Measurements from ENCODE around the gene MSN.
"Not testable (repeated sequence)": the region's sequence is repeated elsewhere in the genome, so short reads cannot be mapped to it uniquely, and the experiment has no call there.

MSN gene

DNA sequence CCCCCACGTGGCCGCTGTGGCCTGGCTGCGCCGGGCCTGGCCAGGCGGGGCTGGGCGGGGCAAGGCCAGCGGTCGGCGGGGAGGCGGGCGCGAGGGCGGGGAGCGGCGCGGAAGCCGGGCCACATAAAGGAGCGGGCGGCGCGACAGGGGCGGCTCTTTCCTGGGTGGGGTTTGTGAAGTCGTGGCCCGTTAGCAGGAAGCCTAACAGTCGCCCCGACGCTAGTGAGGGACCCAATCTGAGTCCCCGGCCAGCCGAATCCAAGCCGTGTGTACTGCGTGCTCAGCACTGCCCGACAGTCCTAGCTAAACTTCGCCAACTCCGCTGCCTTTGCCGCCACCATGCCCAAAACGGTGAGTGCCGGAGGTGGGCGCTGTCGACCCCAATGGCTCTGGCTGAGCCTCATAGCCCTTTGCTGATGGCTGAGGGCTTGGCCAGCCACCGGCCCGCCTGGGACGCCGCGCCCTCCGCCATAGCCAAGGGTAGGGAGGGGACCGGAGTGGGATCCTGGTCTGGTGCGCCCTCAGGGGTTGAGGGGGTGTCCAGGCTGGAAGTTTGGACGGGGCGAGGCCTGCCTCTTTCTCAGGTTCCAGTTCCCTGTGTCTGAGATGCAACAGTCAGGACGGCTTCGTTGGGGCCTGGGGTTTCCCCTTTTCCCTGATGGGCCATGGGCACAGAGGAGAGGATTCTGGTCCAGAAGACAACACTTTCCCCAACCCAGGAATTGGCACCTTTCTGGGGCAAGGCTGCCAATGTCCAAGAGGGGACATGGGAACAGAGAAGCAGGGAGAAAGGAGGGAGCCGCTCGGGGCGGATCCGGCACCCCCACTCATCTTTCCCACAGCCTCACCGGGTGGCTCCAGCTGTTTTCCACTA lies at the start of gene MSN:
MSN (plus strand) TSS at position 152 of the 874 bp plus-strand sequence; CDS start at position 340, 188 bp downstream.
- DNase-seq (ENCODE audit: low read depth in 2 of 2): peak; percentile 64 to 66

- DNase-seq (ENCODE audit: low read depth in 2 of 2): not testable (repeated sequence)
These were observed 47.3 kb upstream of the MSN start for GRCh38 chrX:65620096-65620705.

- no peak for DNase-seq (ENCODE audit: low read depth in 2 of 2)
These were observed 36.7 kb upstream of the MSN start for GRCh38 chrX:65630771-65631170.

GRCh38 chrX:65633826-65634225 lies 33.6 kb upstream of the MSN start:
- DNase-seq (ENCODE audit: low read depth in 2 of 2): no peak

- DNase-seq (ENCODE audit: low read depth in 2 of 2): no peak
These were observed 32.7 kb upstream of the MSN start for GRCh38 chrX:65634732-65635131.

DNA sequence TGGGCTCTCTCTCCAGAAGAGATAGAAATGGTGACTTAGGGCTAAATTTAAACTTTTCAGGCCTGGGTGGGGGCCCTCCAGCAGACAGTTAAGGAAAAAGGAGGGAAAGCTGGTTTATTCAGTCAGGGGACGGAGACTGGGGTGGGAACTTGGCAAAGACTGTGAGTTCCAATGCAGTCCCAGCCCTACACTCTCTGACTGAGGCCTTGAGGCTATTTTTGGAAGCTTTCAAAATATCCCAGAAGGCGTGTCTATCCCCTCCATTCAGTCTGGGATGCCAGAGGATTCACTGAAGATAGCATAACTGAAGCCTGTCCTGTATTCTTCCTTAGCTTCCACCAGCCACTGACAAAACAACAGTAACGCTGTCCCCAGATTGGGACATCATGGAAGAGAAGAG lies 32.1 kb upstream of the MSN start:
- no peak for DNase-seq (ENCODE audit: low read depth in 2 of 2)

DNA sequence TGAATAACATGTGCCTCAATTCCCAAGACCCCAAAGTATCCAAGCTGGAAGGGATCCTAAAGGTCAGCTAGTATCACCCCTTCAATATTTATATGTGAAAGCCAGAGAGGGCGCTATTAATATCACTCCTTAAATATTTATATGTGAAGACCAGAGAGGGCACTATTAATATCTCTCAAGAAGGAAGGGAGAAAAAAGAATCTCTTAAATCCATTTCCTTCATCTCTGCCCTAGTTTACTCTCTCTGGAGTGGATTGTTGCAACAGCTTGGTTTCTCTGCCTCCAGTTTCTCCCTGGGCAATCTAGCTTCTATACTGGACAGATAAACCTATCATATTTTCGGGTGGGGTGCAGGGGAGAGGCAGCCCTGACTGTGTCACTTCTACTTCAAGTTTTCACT lies 31.6 kb upstream of the MSN start:
- DNase-seq (ENCODE audit: low read depth in 2 of 2): no peak

DNA sequence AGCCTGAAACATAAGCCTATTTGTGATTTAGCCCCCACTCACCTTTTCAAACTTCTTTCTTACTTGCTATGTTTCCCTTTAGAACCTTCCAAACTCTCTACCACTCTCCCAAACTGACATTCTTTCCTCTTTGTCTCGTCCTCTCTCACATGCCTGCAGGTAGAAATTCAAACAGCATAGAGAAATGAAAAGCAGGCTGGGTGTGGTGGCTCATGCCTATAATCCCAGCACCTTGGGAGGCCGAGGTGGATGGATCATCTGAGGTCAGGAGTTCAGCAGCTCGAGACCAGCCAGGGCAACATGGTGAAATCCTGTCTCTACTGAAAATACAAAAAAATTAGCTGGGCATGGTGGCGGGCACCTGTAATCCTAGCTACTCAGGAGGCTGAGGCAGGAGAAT lies 31.2 kb upstream of the MSN start:
- DNase-seq (ENCODE audit: low read depth in 2 of 2): not testable (repeated sequence)

DNA sequence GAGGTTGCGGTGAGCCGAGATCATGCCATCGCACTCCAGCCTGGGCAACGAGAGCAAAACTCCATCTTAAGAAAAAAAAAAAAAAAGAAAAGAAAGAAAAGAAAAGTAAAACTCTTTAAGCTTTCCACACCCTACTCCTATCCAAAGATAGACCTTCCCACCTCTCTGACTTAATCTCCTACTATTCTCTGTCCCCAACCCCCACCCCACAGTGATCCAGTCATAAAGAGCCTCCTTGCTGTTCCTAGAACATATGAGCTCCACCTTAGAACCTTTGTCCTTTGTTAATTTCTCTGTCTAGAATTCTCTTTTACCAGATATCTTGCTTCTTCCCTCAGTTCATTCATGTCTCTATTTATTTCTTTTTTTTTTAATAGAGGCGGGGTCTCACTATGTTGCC lies 30.1 kb upstream of the MSN start:
- no peak for DNase-seq (ENCODE audit: low read depth in 2 of 2)

DNA sequence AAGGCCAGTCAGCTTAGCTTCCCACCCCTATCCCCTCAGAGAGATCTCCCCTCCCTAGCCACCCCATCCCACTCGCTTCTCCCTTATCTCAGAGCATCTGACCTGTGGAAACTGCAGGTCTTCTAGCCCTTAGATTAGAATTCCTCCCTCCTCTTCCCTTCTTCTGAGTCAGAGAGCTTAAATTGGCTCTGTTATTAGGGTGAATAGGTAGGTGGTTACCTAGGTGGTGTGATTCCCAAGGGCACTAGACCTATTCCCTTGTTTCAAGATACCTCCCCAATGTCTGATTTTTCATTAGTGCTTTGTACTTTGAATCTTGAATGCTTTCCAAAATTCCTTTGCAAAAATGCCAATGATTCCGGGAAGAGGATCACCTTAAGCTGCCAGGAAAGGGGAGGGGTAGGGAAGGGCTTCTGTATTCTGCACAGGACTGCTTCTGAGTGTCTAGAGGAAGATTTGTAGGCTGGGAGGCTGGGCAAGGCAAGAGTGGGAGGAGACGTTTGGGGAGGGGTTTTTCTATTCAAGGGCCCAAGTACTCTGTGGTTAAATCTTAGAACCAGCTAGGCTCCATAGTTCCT lies 24.5 kb upstream of the MSN start:
- no peak for DNase-seq (ENCODE audit: low read depth in 2 of 2)

DNA sequence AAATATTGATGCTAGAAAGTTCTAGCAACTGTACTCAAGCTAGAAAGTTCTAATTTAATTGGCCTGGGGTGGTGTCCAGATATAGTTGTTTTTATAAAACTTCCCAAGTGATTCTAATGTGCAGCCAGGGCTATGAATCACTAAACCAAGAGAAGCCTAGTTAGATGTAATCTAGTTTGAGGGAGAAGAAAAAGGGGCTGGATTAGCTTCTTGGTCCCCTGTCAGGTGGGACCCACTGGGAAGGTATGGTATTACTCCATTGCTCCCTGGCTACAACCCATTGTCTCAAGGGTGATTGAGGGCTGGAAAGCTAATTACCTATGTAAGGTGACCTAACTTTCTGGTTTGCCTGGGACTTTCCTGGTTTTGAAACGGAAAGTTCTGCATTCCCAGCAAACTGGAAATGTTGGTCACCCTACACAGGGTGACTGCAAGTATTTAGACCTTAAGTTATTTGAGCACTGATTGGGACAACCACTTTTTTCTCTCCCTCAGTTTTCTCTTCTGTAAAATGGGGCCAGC lies 23.9 kb upstream of the MSN start:
- no peak for DNase-seq (ENCODE audit: low read depth in 2 of 2)

GRCh38 chrX:65644621-65645289 lies 22.7 kb upstream of the MSN start:
- no peak for DNase-seq (ENCODE audit: low read depth in 2 of 2)

- no peak for DNase-seq (ENCODE audit: low read depth in 2 of 2)
These were observed 19.7 kb upstream of the MSN start for GRCh38 chrX:65647801-65648200.

DNA sequence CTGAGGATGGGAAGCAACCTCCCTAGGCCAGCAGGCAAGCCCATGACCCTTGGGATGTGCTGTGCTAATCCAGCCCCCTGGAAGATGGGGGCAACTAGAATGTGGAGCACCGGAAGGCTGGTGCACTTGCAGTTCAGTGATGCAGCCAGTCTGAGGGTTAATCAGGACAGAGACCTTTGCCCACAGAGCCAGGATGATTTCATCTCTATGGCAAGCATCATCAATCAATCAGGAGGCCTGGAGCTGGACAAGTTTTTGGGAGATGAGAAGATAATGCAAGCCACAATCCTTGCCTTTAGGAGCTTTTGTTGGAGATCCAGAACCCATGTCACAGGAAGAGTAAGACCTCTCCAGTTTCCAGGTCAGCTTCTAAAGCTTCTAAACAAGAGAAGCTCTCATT lies 15.4 kb upstream of the MSN start:
- DNase-seq (ENCODE audit: low read depth in 2 of 2): no peak

- not testable (repeated sequence) for DNase-seq (ENCODE audit: low read depth in 2 of 2)
These were observed 10.4 kb upstream of the MSN start for GRCh38 chrX:65657009-65657441.

DNA sequence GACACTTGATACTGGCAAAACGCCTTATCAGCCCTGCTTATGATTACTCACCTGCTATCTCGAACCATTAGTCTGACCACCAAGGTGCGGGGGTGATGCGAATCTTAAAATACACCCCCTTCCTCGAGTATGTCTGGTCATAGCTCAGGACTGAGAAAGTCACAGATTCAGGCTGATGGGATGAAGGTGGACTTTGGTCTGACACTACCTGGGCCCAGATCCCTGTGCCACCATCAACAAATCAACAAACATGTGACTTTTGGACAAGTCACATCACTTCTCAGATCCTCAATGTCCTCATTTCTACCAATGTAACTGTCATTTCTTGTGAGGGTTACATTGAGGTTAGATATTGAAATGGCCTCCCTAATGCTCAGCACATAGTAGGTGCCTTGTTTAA lies 9.8 kb upstream of the MSN start:
- no peak for DNase-seq (ENCODE audit: low read depth in 2 of 2)

- DNase-seq (ENCODE audit: low read depth in 2 of 2): no peak
These were observed 9.2 kb upstream of the MSN start for GRCh38 chrX:65658229-65658628.

DNA sequence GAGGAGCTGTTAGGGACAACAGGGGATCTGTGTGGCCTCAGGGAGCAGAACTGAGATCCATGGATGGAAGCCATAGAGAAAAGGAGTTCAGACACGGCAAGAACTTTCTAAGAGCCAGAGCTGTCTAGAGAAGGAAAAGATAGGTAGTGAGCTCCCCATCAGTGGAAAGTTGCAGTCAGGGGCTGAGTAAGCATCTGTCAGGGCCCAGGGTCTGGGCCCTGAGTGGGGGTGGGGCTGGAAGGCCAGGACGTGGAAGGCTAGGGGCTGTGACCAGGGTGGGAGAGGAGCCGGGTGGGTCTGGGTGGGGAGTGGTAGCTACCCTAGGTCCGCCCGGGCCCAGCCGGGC lies 324 bp upstream of the MSN start:
- no peak for DNase-seq (ENCODE audit: low read depth in 2 of 2)

GRCh38 chrX:65668377-65669310 lies 1.2 kb downstream of the MSN start:
- DNase-seq (ENCODE audit: low read depth in 2 of 2): peak in 1 of 2 donors; percentile 29

- DNase-seq (ENCODE audit: low read depth in 2 of 2): no peak
These were observed 3.8 kb downstream of the MSN start for GRCh38 chrX:65671286-65671685.

DNA sequence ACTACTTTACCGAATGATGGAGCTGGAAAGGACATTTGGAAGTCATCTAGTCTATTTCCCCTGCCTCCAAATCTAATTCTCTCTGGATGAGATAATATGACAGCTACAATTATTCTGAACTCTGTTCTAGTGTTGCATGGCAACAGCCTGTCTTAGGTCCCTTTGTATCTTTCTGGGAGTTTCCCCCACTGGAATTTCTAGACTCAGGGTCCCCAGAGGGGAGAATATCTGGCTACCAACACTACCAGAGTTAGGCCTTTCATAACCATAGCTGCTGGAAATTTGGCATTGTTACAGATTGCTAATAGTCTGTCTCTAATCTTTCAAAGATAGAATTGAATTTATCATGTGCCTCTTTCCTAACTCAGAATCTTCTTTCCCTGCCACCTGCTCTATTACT lies 4.5 kb downstream of the MSN start:
- no peak for DNase-seq (ENCODE audit: low read depth in 2 of 2)

All from stimulated activated CD8-positive, alpha-beta memory T cell treated with anti-CD3 and anti-CD28 coated beads, Interleukin-2, amount 100 ng/mL, for 48 hours (primary cell).